Astrocyte (in vitro differentiated cells and primary cell): Measurements from ENCODE around the gene SLC13A5. TPM values are rescaled to one million over a fixed set of nuclear protein-coding genes. Genes with fewer than 3 reads are reported as not detected.

ENCODE experiments used
- DNase-seq: peaks from one replicate; pipeline ENCODE4 v3.0.0-alpha.2; 2010; ENCODE audit warnings: low read depth
- FAIRE-seq: peaks from 2 replicates; lab custom pipeline; 2011; peaks lifted over from hg19 to GRCh38; lab: Jason Lieb, UNC
- H2AFZ ChIP-seq: 2 replicates; pipeline ENCODE4 v1.6.0; 2012; ENCODE audit warnings: low read depth, low read length, inconsistent platforms
- H3K27ac ChIP-seq: 2 replicates; pipeline ENCODE4 v1.5.1; 2011; ENCODE audit warnings: low read depth, low read length, inconsistent platforms
- H3K27me3 ChIP-seq: 2 replicates; pipeline ENCODE4 v1.6.0; 2011; ENCODE audit warnings: low read length, inconsistent platforms; ENCODE audit not compliant: insufficient read depth
- H3K36me3 ChIP-seq: 2 replicates; pipeline ENCODE4 v1.5.1; 2011; ENCODE audit warnings: low read length, inconsistent platforms; ENCODE audit not compliant: insufficient read depth
- H3K4me1 ChIP-seq: 2 replicates; pipeline ENCODE4 v1.5.1; 2011; ENCODE audit warnings: low read length, inconsistent platforms; ENCODE audit not compliant: insufficient read depth
- H3K4me2 ChIP-seq: 2 replicates; pipeline ENCODE4 v1.6.0; 2012; ENCODE audit warnings: low read length, inconsistent platforms
- H3K4me3 ChIP-seq: 2 replicates; pipeline ENCODE4 v1.5.1; 2011; ENCODE audit warnings: low read depth, mild to moderate bottlenecking, low read length, inconsistent platforms; ENCODE audit not compliant: insufficient read depth
- H3K79me2 ChIP-seq: 2 replicates; pipeline ENCODE4 v1.6.0; 2012; ENCODE audit warnings: mild to moderate bottlenecking, low read length, inconsistent platforms; ENCODE audit not compliant: insufficient read depth
- H3K9ac ChIP-seq: 2 replicates; pipeline ENCODE4 v1.6.0; 2012; ENCODE audit warnings: mild to moderate bottlenecking, low read length, inconsistent platforms
- H3K9me3 ChIP-seq: 2 replicates; pipeline ENCODE4 v1.5.1; 2012; ENCODE audit warnings: low read depth, mild to moderate bottlenecking, low read length, inconsistent platforms; ENCODE audit not compliant: insufficient read depth
- H4K20me1 ChIP-seq: 2 replicates; pipeline ENCODE4 v1.6.0; 2012; ENCODE audit warnings: low read length, inconsistent platforms; ENCODE audit not compliant: insufficient read depth
- H3K27ac Mint-ChIP-seq: one replicate; pipeline ENCODE4 v1.8.0; 2021; ENCODE audit warnings: mild to moderate bottlenecking, mixed read lengths; ENCODE audit not compliant: unreplicated experiment
- H3K27me3 Mint-ChIP-seq: one replicate; pipeline ENCODE4 v1.8.0; 2021; ENCODE audit warnings: low read depth, mixed read lengths; ENCODE audit not compliant: unreplicated experiment
- H3K36me3 Mint-ChIP-seq: one replicate; pipeline ENCODE4 v1.8.0; 2021; ENCODE audit warnings: low read depth, mixed read lengths; ENCODE audit not compliant: unreplicated experiment
- H3K4me1 Mint-ChIP-seq: one replicate; pipeline ENCODE4 v1.8.0; 2021; ENCODE audit warnings: low read depth, mixed read lengths; ENCODE audit not compliant: unreplicated experiment
- H3K4me3 Mint-ChIP-seq: one replicate; pipeline ENCODE4 v1.8.0; 2021; ENCODE audit warnings: mild to moderate bottlenecking, moderate library complexity, mixed read lengths; ENCODE audit not compliant: unreplicated experiment
- H3K9me3 Mint-ChIP-seq: one replicate; pipeline ENCODE4 v1.8.0; 2021; ENCODE audit warnings: mild to moderate bottlenecking, mixed read lengths; ENCODE audit not compliant: unreplicated experiment
- EZH2 ChIP-seq: IDR thresholded peaks from 2 replicates; pipeline ENCODE4 v1.6.1; 2012; ENCODE audit warnings: mild to moderate bottlenecking, low read length, inconsistent platforms; ENCODE audit not compliant: insufficient read depth
- total RNA-seq: library from RNA; stranded (reverse); gene quantifications from 2 replicates; pipeline ENCODE4 v1.2.1, GENCODE V29; 2021
- TF ChIP-seq, protein P1 (sequence below): IDR thresholded peaks from 2 replicates; pipeline ENCODE4 v1.5.1; 2011; ENCODE audit warnings: low read depth, mild to moderate bottlenecking, inconsistent platforms, low read length, moderate library complexity; ENCODE audit not compliant: insufficient read depth

The SLC13A5 gene
- total RNA-seq, 1 donor from 2014 or later = 6.9 TPM

DNA sequence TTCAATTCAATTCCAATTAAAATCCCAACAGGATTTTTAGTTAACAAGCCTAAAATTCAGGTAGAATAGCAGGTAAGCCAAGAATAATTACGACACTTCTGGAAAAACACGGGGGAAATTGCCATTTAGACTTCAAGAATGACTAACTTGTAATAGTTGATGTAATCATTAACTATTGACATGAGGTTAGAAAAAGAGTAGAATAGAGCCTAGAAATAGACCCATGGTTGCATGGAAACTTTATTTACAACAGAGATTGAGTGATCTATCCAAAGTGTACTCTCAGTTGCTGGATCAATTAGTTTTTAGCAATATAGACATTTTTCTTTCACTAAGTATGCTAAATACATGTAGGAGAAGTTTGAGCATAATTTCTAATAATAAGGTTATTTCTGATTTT lies 3.6 kb upstream of the SLC13A5 start:
- TF ChIP-seq, protein P1, sequence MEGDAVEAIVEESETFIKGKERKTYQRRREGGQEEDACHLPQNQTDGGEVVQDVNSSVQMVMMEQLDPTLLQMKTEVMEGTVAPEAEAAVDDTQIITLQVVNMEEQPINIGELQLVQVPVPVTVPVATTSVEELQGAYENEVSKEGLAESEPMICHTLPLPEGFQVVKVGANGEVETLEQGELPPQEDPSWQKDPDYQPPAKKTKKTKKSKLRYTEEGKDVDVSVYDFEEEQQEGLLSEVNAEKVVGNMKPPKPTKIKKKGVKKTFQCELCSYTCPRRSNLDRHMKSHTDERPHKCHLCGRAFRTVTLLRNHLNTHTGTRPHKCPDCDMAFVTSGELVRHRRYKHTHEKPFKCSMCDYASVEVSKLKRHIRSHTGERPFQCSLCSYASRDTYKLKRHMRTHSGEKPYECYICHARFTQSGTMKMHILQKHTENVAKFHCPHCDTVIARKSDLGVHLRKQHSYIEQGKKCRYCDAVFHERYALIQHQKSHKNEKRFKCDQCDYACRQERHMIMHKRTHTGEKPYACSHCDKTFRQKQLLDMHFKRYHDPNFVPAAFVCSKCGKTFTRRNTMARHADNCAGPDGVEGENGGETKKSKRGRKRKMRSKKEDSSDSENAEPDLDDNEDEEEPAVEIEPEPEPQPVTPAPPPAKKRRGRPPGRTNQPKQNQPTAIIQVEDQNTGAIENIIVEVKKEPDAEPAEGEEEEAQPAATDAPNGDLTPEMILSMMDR = no peak
- TF ChIP-seq EZH2 = no peak
- Histone ChIP-seq H2AFZ (no peak overlapping the region), H3K27ac (no peak overlapping the region), H3K4me1 (no peaks in the 10 kb centered on the region), H3K4me2 (no peak overlapping the region), H3K4me3 (no peak overlapping the region), H3K36me3 (no peaks in the 10 kb centered on the region), H3K27me3 (peaks cover 9% of the 10 kb centered on the region), H3K9ac (no peak overlapping the region), H3K79me2 (no peaks in the 10 kb centered on the region), H4K20me1 (no peaks in the 10 kb centered on the region), H3K9me3 (no peaks in the 10 kb centered on the region)
- peaks cover 15% of the 10 kb centered on the region for H3K9me3 Mint-ChIP-seq
- FAIRE-seq (no peak), DNase-seq (no peak)
- H3K36me3 Mint-ChIP-seq = no peaks in the 10 kb centered on the region
- peaks cover 4% of the 10 kb centered on the region for H3K4me1 Mint-ChIP-seq
- H3K27me3 Mint-ChIP-seq = peaks cover 43% of the 10 kb centered on the region
- H3K4me3 Mint-ChIP-seq = no peak overlapping the region
- no peak overlapping the region for H3K27ac Mint-ChIP-seq

DNA sequence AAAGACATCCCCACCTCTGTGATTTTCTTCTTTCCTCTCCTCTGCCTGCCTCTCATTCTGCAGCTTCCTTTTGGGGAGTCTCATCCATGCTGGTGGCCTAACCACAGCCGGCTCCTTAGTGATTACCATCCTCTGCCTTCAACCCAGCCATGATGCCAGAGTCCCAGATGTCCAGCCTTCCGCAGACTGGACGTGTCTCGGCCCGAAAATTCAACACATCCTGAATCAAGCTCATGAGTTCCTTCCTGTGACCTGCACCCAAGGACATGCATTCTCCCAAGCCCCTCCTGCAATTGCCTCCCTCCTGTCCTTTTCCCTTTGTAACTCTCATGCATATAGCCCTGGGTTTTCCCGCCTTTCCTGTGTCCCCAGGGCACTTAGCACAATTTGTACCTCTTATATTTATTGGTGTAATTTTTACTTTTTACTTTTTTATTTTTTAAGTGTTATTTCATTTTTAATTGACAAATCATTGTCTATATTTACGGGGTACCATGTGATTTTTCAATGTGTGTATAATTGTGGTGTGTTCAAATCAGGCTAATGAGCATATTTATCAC lies 1.2 kb upstream of the SLC13A5 start:
- Histone ChIP-seq H3K9me3 (no peaks in the 10 kb centered on the region), H3K36me3 (no peaks in the 10 kb centered on the region), H3K4me3 (no peak overlapping the region), H2AFZ (peak overlapping the region; percentile 71), H4K20me1 (no peaks in the 10 kb centered on the region), H3K27ac (no peak overlapping the region), H3K79me2 (no peaks in the 10 kb centered on the region), H3K9ac (no peak overlapping the region), H3K4me1 (no peaks in the 10 kb centered on the region), H3K27me3 (peaks cover 10% of the 10 kb centered on the region), H3K4me2 (no peak overlapping the region)
- H3K27ac Mint-ChIP-seq = no peak overlapping the region
- H3K36me3 Mint-ChIP-seq = no peaks in the 10 kb centered on the region
- peaks cover 15% of the 10 kb centered on the region for H3K9me3 Mint-ChIP-seq
- H3K4me1 Mint-ChIP-seq = peaks cover 7% of the 10 kb centered on the region
- DNase-seq (no peak), FAIRE-seq (no peak)
- peak overlapping the region; percentile 79 for H3K4me3 Mint-ChIP-seq
- H3K27me3 Mint-ChIP-seq = peaks cover 38% of the 10 kb centered on the region
- TF ChIP-seq EZH2 = no peak
- TF ChIP-seq, protein P1 = no peak

DNA sequence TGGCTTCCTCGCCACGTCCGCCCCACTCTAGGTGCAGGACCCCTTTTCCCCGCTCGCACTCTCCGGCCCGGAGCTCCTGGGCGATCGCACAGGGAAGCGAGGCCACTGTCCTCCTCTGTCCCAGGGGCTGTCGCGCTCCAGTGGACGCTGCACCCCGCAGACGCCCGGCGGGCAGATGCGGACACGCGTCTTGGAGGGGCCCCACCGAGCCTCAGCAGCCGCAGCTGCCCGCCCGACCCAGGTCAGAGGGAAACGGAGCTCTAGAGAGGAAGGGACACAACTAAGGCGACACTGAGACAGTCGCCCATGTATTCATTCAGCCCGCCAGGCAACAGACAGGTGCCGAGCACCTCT lies 726 bp upstream of the SLC13A5 start:
- no peaks in the 10 kb centered on the region for H3K79me2 ChIP-seq
- H3K36me3 Mint-ChIP-seq = no peaks in the 10 kb centered on the region
- peak overlapping the region; percentile 71 for H2AFZ ChIP-seq
- H3K4me1 ChIP-seq = no peaks in the 10 kb centered on the region
- no peak overlapping the region for H3K27ac ChIP-seq
- H3K9me3 Mint-ChIP-seq = peaks cover 15% of the 10 kb centered on the region
- no peaks in the 10 kb centered on the region for H4K20me1 ChIP-seq
- H3K36me3 ChIP-seq = no peaks in the 10 kb centered on the region
- peaks cover 35% of the 10 kb centered on the region for H3K27me3 Mint-ChIP-seq
- peak overlapping the region; percentile 27 for H3K9ac ChIP-seq
- no peak overlapping the region for H3K4me3 ChIP-seq
- H3K4me1 Mint-ChIP-seq = peaks cover 7% of the 10 kb centered on the region
- H3K27ac Mint-ChIP-seq = peak overlapping the region; percentile 6
- FAIRE-seq (no peak), DNase-seq (no peak)
- peak overlapping the region; percentile 79 for H3K4me2 ChIP-seq
- H3K9me3 ChIP-seq = no peaks in the 10 kb centered on the region
- peak overlapping the region; percentile 81 for H3K4me3 Mint-ChIP-seq
- TF ChIP-seq, protein P1 = no peak
- no peak for TF ChIP-seq EZH2
- peaks cover 10% of the 10 kb centered on the region for H3K27me3 ChIP-seq
